Ovary (tissue), 9 donors: ENCODE results near the gene CELF4. TPM values are rescaled to one million over a fixed set of nuclear protein-coding genes. Genes with fewer than 3 reads are reported as not detected.
A peak's percentile ranks its signal among the peaks of the same experiment; 100 is the strongest.

ENCODE experiments used
- DNase-seq, 5 donors: peaks; one replicate each; pipeline ENCODE4 v3.0.0-alpha.2; 2019 to 2020
- H3K27ac ChIP-seq, 2 donors: fragments of 200-600 bp; one replicate each; pipeline versions ENCODE4 v1.5.1 to v1.8.0; 2019 to 2022
- H3K27me3 ChIP-seq: fragments of 200-600 bp; one replicate; pipeline ENCODE4 v1.8.0; 2022
- H3K36me3 ChIP-seq: fragments of 200-600 bp; sonication (generic); one replicate; pipeline ENCODE4 v1.5.1; 2019
- H3K4me1 ChIP-seq: one replicate; pipeline ENCODE4 v1.8.1; 2013; ENCODE audit warnings: mild to moderate bottlenecking, moderate library complexity; ENCODE audit not compliant: insufficient read depth
- H3K4me3 ChIP-seq: fragments of 200-600 bp; sonication (generic); one replicate; pipeline ENCODE4 v1.5.1; 2017
- H3K9me3 ChIP-seq, 2 donors: fragments of 200-600 bp in 1 of 2; sonication (generic) in 1 of 2; one replicate each; pipeline versions ENCODE4 v1.5.1 to v1.8.1; 2013 to 2019; ENCODE audit warnings: mild to moderate bottlenecking in 1 of 2, moderate library complexity in 1 of 2
- CTCF ChIP-seq, 3 donors: fragments of 450-650 bp in 2 of 3; fragments of 200-600 bp in 1 of 3; IDR thresholded peaks; one replicate each; pipeline versions ENCODE4 v1.5.1 to v1.8.0; 2016 to 2022; ENCODE audit warnings: antibody characterized with exemption in 3 of 3, mild to moderate bottlenecking in 1 of 3
- EP300 ChIP-seq: sonication (generic); formaldehyde crosslinking; IDR thresholded peaks from one replicate; pipeline ENCODE4 v1.6.1; 2017; ENCODE audit warnings: antibody characterized with exemption
- POLR2A ChIP-seq: fragments of 450-650 bp; IDR thresholded peaks from one replicate; pipeline ENCODE4 v1.6.1; 2017; ENCODE audit warnings: antibody characterized with exemption, mild to moderate bottlenecking, moderate library complexity
- WGBS, 3 donors: extraction: QIAGEN DNeasy Blood & Tissue Kit in 1 of 3; methylation state at CpG; one replicate each; pipeline versions ENCODE4 v1.1.5 to v1.1.7; 2013 to 2017; 5-methylcytosine and 5-hydroxymethylcytosine counted together
- intact Hi-C, 4 donors: fragments of 100-400 bp; cut with DNase I; formaldehyde crosslinking; loops; one replicate each; pipeline versions ENCODE4 v1.11.0 to v1.15.1; 2022 to 2023
- polyA plus RNA-seq, 2 donors: library from polyadenylated mRNA; stranded (reverse); fragments of 200-250 nt in 1 of 2; fragments of 350-450 nt in 1 of 2; fragmentation: Illumina TruSeq in 1 of 2; extraction: RNeasy Lipid Tissue Mini Kit (QIAGEN cat#74804) in 1 of 2; gene quantifications; one replicate each; pipeline ENCODE4 v1.2.3, GENCODE V29; 2013 to 2014
- total RNA-seq, 7 donors: library from RNA; depleted of rRNA in 2 of 7; stranded (reverse); fragments of >200 nt in 2 of 7; fragmentation: NEBNext Ultra II Directional in 3 of 7; extraction: Animal tissue kit (Norgen Biotek cat#: 25700) in 3 of 7; gene quantifications; one replicate each; pipeline versions ENCODE4 v1.1.0 to v1.2.4, GENCODE V29; 2016 to 2023
- donor health status: DM: no; HTN: no; CAD: no; lungs with moderate emphysema.
- donor health status: DM: no; HTN: no; CAD: no.
- donor health status: Bipolar disorder and iron deficiency.
- donor health status: DM: yes; HTN: yes; CAD: no.
- donor health status: DM: no; HTN: no; CAD: no.
- donor health status: DM: yes; HTN: yes; CAD: no.

Gene CELF4
- total and polyA plus RNA-seq, 9 donors = 0.15 to 1.6 (median 1.1) TPM; not detected in 1

GRCh38 chr18:37440206-37440605, 125.4 kb downstream of the CELF4 start:
- WGBS, 3 donors = 42 to 62% (median 56%) methylated on average over 6 of the region's 6 CpGs
- no peaks in the 10 kb centered on the region for H3K36me3 ChIP-seq
- H3K4me1 ChIP-seq = peaks cover 5% of the 10 kb centered on the region
- intact Hi-C loops = loop anchor here in 2 of 4 donors (2.0 to 5.0 kb wide), 2 partner anchors 63 to 97 kb away; no protein-coding TSS in a partner anchor
- TF ChIP-seq EP300 (no peak), POLR2A (no peak), CTCF (IDR thresholded peaks at IDR 0.05) (no peak)
- H3K4me3 ChIP-seq = no peak overlapping the region
- H3K27me3 ChIP-seq = no peaks in the 10 kb centered on the region
- peak in 2 of 5 donors; percentile 31 to 53 for DNase-seq
- no peaks in the 10 kb centered on the region for H3K9me3 ChIP-seq
- H3K27ac ChIP-seq = no peak overlapping the region

- Histone ChIP-seq H3K9me3 (no peaks in the 10 kb centered on the region), H3K4me1 (peaks cover 5% of the 10 kb centered on the region), H3K27ac (no peak overlapping the region), H3K4me3 (no peak overlapping the region), H3K36me3 (no peaks in the 10 kb centered on the region), H3K27me3 (no peaks in the 10 kb centered on the region)
- TF ChIP-seq POLR2A (no peak), CTCF (IDR thresholded peaks at IDR 0.05) (no peak), EP300 (no peak)
- intact Hi-C loops = no loop called here
- no peak for DNase-seq
- WGBS, 3 donors = 85 to 92% (median 89%) methylated on average over 7 of the region's 7 CpGs
Observed at GRCh38 chr18:37438417-37439180, 127.0 kb downstream of the CELF4 start.

GRCh38 chr18:37435996-37436395, 129.6 kb downstream of the CELF4 start:
- no peaks in the 10 kb centered on the region for H3K36me3 ChIP-seq
- H3K9me3 ChIP-seq = no peaks in the 10 kb centered on the region
- 78 to 87% (median 82%) methylated on average over 15 of the region's 15 CpGs for WGBS, 3 donors
- TF ChIP-seq EP300 (no peak), POLR2A (no peak), CTCF (IDR thresholded peaks at IDR 0.05) (no peak)
- H3K4me3 ChIP-seq = no peak overlapping the region
- intact Hi-C loops = no loop called here
- peaks cover 3% of the 10 kb centered on the region for H3K4me1 ChIP-seq
- no peaks in the 10 kb centered on the region for H3K27me3 ChIP-seq
- no peak for DNase-seq
- no peak overlapping the region for H3K27ac ChIP-seq

GRCh38 chr18:37435150-37435867, 130.3 kb downstream of the CELF4 start:
- no peak for DNase-seq
- TF ChIP-seq POLR2A (no peak), CTCF (IDR thresholded peaks at IDR 0.05) (no peak), EP300 (no peak)
- intact Hi-C loops = no loop called here

More at GRCh38 chr18:37435150-37435867, 130.3 kb downstream of the CELF4 start:
- Histone ChIP-seq H3K4me1 (peaks cover 3% of the 10 kb centered on the region), H3K9me3 (no peaks in the 10 kb centered on the region), H3K36me3 (no peaks in the 10 kb centered on the region), H3K4me3 (no peak overlapping the region), H3K27ac (no peak overlapping the region), H3K27me3 (no peaks in the 10 kb centered on the region)
- 71 to 74% (median 72%) methylated on average over 5 of the region's 5 CpGs for WGBS, 3 donors
